NCI-H69 (cell line): Measurements from ENCODE around the gene DAG1.

Source experiments
- DNase-seq: peaks from one replicate; lab custom pipeline; 2025; lab: John Stamatoyannopoulos, UW

Gene DAG1

GRCh38 chr3:49554633-49555265, 84.7 kb downstream of the DAG1 start:
- peak; percentile 21 for DNase-seq

GRCh38 chr3:49556500-49557275, 86.6 kb downstream of the DAG1 start:
- DNase-seq: no peak

GRCh38 chr3:49563040-49563578, 93.0 kb downstream of the DAG1 start:
- DNase-seq: peak; percentile 5

- DNase-seq: no peak
These were observed 93.7 kb downstream of the DAG1 start for GRCh38 chr3:49563766-49564165.

GRCh38 chr3:49566312-49566711, 96.2 kb downstream of the DAG1 start:
- no peak for DNase-seq

GRCh38 chr3:49567406-49567805, 97.3 kb downstream of the DAG1 start:
- DNase-seq: no peak

- DNase-seq: peak; percentile 33
These were observed 98.9 kb downstream of the DAG1 start for GRCh38 chr3:49568965-49569364.

- peak; percentile 30 for DNase-seq
These were observed 100.1 kb downstream of the DAG1 start for GRCh38 chr3:49570028-49570654.

- no peak for DNase-seq
These were observed 112.1 kb downstream of the DAG1 start for GRCh38 chr3:49582177-49582576.
